Renal cortex interstitium (tissue), 15 donors: ENCODE data around the gene MTPN. TPM values are rescaled to one million over a fixed set of nuclear protein-coding genes. Genes with fewer than 3 reads are reported as not detected.

Source experiments
- DNase-seq, 11 donors: peaks; one replicate each; pipeline ENCODE4 v3.0.0-alpha.2; 2013; ENCODE audit warnings: low read depth in 9 of 11, low spot score in 4 of 11; ENCODE audit errors: extremely low read depth in 1 of 11
- long read RNA-seq, 16 experiments: transcript quantifications; one replicate each; lab custom pipeline, GENCODE V29; 2026
- polyA plus RNA-seq, 3 donors: library from polyadenylated mRNA; unstranded; fragments of 120-200 nt; gene quantifications; one replicate each; pipeline ENCODE4 v1.2.1, GENCODE V29; 2013; ENCODE audit not compliant: insufficient read length in 3 of 3

Gene MTPN, protein sequence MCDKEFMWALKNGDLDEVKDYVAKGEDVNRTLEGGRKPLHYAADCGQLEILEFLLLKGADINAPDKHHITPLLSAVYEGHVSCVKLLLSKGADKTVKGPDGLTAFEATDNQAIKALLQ
- polyA plus RNA-seq = 100 to 1,000 TPM; 147 to 165 (median 152) TPM
- long read RNA-seq, donor 1, transcript MTPN-201 (4 exons, 3,738 nt) = major isoform, 33 of 38 reads
- long read RNA-seq, donor 1, partial matches to known transcripts = 0 of 38 reads
- long read RNA-seq, donor 1, other reads (novel, unspliced or antisense) = 5 of 38 reads
- long read RNA-seq, donor 2, transcript MTPN-201 (4 exons, 3,738 nt) = major isoform, 21 of 21 reads
- long read RNA-seq, donor 2, partial matches to known transcripts = 0 of 21 reads
- long read RNA-seq, donor 2, other reads (novel, unspliced or antisense) = 0 of 21 reads
- long read RNA-seq, donor 3, transcript MTPN-201 (4 exons, 3,738 nt) = major isoform, 67 of 87 reads
- long read RNA-seq, donor 3, partial matches to known transcripts = 20 of 87 reads
- long read RNA-seq, donor 3, other reads (novel, unspliced or antisense) = 0 of 87 reads
- long read RNA-seq, donor 4, transcript MTPN-201 (4 exons, 3,738 nt) = major isoform, 30 of 30 reads
- long read RNA-seq, donor 4, partial matches to known transcripts = 0 of 30 reads
- long read RNA-seq, donor 4, other reads (novel, unspliced or antisense) = 0 of 30 reads
- long read RNA-seq, donor 5 = 0 reads
- long read RNA-seq, donor 6, transcript MTPN-201 (4 exons, 3,738 nt) = major isoform, 48 of 72 reads
- long read RNA-seq, donor 6, partial matches to known transcripts = 24 of 72 reads
- long read RNA-seq, donor 6, other reads (novel, unspliced or antisense) = 0 of 72 reads
- long read RNA-seq, donor 7, transcript MTPN-201 (4 exons, 3,738 nt) = major isoform, 40 of 40 reads
- long read RNA-seq, donor 7, partial matches to known transcripts = 0 of 40 reads
- long read RNA-seq, donor 7, other reads (novel, unspliced or antisense) = 0 of 40 reads
- long read RNA-seq, donor 8 = 0 reads
- long read RNA-seq, donor 9, transcript MTPN-201 (4 exons, 3,738 nt) = major isoform, 41 of 59 reads
- long read RNA-seq, donor 9, partial matches to known transcripts = 18 of 59 reads
- long read RNA-seq, donor 9, other reads (novel, unspliced or antisense) = 0 of 59 reads
- long read RNA-seq, donor 10, transcript MTPN-201 (4 exons, 3,738 nt) = major isoform, 45 of 45 reads
- long read RNA-seq, donor 10, partial matches to known transcripts = 0 of 45 reads
- long read RNA-seq, donor 10, other reads (novel, unspliced or antisense) = 0 of 45 reads
- long read RNA-seq, donor 11, transcript MTPN-201 (4 exons, 3,738 nt) = major isoform, 43 of 43 reads
- long read RNA-seq, donor 11, partial matches to known transcripts = 0 of 43 reads
- long read RNA-seq, donor 11, other reads (novel, unspliced or antisense) = 0 of 43 reads
- long read RNA-seq, donor 12, transcript MTPN-201 (4 exons, 3,738 nt) = major isoform, 19 of 26 reads
- long read RNA-seq, donor 12, partial matches to known transcripts = 7 of 26 reads
- long read RNA-seq, donor 12, other reads (novel, unspliced or antisense) = 0 of 26 reads
- long read RNA-seq, donor 13 = 0 reads
- long read RNA-seq, donor 14, transcript MTPN-201 (4 exons, 3,738 nt) = major isoform, 38 of 38 reads
- long read RNA-seq, donor 14, partial matches to known transcripts = 0 of 38 reads
- long read RNA-seq, donor 14, other reads (novel, unspliced or antisense) = 0 of 38 reads
- long read RNA-seq, donor 15, transcript MTPN-201 (4 exons, 3,738 nt) = major isoform, 20 of 28 reads
- long read RNA-seq, donor 15, partial matches to known transcripts = 8 of 28 reads
- long read RNA-seq, donor 15, other reads (novel, unspliced or antisense) = 0 of 28 reads
- long read RNA-seq, donor 16, transcript MTPN-201 (4 exons, 3,738 nt) = major isoform, 126 of 126 reads
- long read RNA-seq, donor 16, partial matches to known transcripts = 0 of 126 reads
- long read RNA-seq, donor 16, other reads (novel, unspliced or antisense) = 0 of 126 reads

DNA sequence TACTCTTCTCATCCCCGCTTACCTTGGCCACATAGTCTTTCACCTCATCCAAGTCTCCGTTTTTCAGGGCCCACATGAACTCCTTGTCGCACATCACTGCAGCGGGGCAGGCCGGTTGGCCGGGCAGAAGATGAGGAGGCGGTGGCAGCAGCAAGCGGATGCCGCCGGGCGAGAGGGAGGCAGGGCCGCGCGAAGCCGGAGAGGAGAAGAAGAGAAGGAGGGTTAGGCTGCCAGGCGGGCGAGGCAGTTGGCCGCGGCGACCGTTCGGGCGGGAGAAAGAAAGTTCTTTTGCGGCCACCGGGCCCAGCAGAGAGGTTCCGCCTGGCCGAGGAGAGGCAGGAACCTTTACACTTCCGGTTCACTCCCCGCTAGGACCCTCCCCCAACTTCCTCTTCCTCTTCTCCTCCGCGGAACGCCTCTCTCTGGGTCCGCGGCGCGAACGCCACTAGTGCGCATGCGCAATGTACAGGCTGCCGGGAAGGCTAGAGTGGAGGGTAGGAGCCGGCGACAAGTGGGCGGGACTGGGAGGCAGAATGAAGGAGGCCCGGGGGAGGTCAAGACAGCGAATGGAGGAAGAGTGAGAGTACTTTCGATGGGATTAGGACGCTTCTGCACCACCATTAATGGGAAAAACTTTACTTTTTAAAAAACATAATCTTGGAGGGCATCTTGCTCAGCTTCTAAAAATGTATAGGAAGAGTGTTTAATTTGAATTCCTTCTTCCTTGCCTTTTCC lies at the start of gene MTPN:
Gene MTPN, minus strand, starts transcription at position 353 of the 735 bp plus-strand sequence. Its CDS starts 259 bp downstream, at position 94.
- DNase-seq = peak; percentile 89 to 99 (median 95)

DNA sequence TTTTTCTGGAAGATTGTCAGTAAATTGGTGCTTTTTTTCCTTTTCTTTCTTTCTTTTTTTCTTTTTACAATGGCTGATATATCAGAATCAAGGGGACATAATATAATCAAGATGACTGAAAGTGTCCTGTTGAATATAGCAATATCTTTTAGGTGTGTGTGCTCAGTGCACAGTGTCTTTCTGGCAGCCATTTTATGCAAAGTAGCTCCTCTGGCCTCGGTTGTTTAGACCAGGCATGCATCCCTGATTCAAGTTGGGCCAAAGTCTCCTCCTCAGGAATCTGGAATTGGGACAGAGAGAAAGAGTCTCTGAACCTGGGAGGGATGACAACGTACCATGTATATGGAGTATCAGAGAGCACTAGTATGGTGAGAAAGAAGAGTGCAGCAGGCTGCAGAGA lies 49.0 kb upstream of the MTPN start:
- DNase-seq = no peak

DNA sequence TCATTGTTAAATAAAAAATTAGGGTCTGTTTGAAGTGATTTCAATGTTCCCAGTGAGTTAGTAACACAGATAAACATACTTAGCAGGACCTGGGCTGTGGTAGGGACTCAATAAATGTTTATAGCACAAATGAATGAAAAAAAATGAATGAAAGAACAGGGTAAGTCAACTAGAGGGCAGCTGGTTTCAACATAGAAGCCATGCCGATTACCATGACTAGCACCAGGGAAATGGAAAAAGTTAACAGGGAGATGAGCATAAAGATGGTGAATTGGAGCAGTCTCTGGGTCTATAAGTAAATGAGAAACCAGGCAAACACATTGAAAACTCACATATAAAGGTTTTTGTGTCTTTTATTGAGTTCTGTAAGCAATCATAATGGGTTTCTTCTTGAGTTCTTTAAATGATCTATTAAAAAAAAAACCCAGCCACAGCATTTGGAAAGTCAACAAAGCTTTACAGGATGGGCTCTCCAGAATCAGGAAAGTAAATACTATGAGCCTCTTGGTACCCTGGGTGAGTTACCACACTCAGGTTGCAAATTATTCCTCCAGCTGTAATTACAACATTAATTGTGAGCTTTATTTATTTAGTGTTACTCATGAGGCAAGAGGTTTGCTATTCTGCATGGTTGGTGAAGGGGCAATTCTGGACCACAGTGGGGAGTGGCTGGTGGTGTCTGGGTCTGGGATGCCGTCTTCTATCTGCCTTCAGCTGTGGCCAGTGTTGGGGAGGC lies 46.1 kb upstream of the MTPN start:
- no peak for DNase-seq

DNA sequence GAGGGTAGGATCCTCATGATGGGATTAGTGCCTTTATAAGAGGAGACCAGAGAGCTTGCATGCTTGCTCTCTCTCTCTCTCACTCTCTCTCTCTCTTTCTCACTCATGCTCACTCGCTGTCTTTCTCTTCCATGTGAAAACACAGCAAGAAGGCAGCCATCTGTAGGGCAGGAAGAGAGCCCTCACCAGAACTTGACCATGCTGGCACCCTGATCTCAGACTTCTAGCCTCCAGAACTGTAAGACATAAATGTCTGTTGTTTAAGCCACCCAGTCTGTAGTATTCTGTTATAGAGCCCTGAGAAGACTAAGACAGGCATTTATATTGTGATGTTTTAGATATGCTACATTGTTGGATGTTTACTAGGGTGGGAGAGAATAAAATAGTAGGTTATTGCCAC lies 43.4 kb upstream of the MTPN start:
- no peak for DNase-seq

DNA sequence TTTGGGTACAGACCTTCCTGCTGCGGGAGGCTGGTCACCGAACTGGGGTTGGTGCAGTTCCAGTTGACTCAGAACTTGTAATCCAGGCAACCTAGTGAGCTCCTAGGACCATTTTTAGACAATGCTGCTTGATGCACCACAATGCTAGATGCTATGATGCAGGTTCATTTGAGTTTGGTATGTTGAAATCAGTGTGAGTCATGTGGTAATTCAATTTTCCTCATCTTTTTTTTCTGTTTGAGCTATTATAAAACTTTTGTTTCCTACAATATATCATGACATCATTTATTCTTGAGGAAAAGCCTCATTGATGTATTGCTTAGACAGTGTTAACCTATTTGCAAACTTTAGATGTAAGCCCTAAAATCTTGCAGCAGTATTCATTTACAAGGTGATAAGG lies 40.9 kb upstream of the MTPN start:
- DNase-seq = no peak

DNA sequence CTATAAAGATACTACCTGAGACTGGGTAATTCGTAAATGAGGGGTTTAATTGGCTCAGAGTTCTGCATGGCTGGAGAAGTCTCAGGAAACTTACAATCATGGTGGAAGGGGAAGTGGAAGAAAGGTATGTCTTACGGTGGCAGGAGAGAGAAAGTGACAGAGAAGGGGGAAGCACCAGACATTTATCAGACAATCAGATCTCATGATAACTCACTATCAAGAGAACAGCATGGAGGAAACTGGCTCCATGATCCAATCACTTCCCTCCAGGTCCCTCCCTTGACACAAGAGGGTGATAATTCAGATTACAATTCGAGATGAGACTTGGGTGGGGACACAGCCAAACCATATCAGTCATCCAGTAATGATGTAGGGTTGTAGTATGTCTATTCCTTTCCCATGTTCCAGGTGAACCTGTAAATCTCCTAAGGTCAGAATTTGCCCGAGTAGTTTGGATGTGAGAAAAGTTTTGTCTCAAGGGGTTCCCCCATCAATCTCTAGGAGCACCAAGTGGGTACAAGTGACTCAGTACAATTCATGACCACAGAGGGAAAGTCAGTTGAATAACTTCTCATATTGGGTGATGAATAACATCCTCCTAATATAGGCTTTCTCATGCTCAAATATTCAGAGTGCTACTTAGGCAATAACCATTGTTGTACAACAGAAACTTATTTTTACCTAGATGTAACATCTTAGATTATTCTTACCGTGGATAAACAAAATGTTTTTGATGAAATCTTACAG lies 39.7 kb upstream of the MTPN start:
- no peak for DNase-seq

DNA sequence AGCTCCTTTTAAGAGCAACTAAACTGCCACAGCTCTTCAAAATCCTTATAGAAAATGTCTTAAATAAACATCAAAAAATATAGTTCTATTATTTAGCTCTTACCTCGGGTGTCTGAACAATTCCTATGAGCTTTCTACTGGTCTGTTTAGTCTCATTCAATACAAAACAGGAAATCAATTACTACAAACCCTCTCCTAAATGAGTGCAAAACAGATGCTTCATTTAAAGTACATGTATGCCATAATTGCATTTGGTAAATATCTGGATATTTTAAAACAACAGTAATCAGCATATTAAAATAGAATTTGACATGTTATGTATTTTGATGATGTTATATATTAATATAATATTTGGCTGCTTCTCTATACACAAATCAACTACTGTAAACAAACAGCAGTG lies 38.5 kb upstream of the MTPN start:
- no peak for DNase-seq

DNA sequence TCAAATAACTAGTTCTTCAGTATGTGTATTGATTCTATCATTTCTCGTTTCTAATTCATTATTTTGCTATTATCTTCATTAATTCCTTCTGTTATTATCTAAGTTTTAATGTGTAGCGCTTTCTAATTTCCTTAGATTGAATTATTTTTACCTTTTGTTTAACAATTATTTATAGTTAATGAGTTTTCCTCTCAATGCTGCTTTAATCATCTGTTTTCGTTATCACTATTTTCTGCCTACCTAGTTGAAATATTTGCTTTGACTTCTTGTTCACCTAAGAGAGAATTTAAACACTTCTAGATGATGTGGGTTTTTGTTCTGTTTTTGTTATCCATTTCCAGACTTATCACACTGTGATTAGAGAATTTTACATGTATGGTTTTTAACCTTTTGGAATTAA lies 37.5 kb upstream of the MTPN start:
- DNase-seq = no peak

DNA sequence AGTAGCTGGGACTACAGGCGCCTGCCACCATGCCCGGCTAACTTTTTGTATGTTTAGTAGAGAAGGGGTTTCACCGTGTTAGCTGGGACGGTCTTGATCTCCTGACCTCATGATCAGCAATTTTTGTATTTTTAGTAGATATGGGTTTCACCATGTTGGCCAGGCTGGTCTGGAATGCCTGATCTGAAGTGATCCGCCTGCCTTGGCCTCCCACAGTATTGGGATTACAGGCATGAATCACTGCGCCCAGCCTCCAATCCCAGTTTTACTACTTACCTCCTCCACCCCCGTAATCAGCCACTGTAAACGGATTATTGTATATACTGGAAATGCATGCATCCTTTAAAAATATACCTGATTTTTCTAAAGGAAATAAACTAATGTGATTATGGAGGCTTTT lies 35.1 kb upstream of the MTPN start:
- no peak for DNase-seq

DNA sequence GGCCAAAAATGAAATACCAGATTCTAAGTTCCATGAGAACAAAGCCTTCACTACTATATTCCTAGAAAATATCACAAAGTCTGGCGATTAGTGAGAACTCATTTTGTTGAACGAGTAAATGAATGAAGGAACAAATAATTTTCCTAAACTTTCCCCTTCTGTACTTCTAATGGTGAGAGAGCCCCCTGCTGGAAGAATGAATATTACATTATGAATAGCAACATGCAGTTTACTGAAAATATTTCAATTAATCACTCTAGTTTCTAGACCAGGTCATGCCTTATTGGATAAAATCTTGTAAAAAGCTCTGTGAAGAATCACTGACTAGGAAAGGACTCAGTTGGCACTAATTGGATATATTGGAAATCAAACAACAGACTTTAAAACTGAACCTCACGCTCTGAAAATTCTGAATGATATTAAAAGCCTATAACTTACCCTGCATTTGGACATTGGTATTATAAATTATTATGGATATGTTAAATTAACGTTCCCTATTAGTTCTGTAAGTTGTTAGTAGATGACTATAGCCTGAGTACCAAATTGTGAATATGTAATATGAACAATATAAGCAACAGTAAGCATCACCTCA lies 32.4 kb upstream of the MTPN start:
- DNase-seq = peak in 5 of 11 donors; percentile 12 to 49 (median 25)

DNA sequence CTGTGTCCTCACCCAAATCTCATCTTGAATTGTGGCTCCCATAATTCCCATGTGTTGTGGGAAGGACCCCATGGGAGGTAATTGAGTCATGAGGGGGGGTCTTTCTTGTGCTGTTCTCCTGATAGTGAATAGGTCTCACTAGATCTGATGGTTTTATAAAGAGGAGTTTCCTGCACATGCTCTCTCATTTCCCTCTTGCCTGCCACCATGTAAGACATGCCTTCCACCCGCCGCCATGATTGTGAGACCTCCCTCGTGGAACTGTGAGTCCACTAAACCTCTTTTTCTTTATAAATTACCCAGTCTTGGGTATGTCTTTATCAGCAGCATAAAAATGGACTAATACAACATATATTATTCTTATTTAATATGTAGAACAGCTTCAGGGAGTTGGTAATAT lies 29.0 kb upstream of the MTPN start:
- no peak for DNase-seq

DNA sequence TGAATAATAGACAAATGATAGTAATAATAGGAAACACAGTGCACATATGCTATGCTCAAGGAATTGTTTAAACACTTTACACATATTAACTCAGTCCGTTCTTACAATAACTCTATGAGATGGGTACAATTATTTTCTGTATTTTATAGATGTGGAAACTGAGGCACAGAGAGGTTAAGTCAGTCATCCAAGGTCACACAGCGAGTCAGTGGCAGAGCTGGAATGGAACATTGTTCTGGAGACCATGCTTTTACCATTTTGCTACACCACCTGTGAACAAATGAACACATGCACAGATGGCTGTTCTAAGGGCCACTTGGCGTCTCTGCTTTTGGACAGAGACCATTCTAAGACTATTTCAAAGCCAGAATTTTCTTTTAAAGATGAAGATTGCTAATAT lies 26.9 kb upstream of the MTPN start:
- DNase-seq = no peak

DNA sequence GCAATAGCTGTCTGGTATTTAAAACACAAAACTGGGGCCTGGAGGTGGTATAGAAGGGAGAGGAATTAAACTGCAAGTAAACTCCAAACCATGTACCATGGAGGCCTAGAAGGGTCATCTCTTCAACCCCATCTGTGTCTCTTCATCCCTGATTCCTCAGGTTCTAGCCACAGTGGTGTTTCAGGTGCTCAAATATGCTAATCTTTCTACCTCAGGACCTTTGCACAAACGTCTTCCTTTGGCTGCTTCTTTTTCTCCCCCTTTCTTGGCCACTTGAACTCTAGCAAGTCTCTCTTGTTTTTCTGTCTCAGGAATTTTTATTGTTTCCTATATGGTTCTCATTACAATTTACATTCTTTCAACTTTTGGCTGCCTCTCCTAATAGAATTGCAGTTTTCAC lies 25.6 kb upstream of the MTPN start:
- DNase-seq = no peak

DNA sequence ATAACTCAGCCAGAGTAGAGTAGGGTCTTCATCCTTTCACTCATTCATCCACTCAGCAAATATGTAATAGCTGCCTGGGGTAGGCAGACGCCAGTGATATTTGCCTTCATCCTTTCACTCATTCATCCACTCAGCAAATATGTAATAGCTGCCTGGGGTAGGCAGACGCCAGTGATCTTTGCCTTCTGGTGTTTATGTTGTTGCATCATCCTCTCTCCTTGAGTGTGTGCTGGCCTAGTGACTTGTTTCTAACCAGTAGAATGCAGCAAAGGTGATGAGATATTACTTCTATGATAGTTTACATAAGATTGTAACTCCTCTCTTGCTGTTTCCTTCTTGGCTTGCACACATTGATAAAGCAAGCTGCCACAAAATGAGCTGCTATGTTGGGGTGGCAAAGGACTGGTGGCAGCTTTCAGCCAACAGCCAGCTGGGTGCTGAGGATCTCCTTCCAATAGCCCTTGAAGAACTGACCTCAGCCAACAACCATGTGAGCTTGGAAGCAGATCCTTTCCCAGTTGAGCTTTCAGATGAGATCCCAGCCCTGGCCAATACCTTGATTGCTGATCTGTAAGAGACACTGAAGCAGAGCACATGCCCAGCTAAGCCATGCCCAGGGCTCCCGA lies 23.2 kb upstream of the MTPN start:
- no peak for DNase-seq

DNA sequence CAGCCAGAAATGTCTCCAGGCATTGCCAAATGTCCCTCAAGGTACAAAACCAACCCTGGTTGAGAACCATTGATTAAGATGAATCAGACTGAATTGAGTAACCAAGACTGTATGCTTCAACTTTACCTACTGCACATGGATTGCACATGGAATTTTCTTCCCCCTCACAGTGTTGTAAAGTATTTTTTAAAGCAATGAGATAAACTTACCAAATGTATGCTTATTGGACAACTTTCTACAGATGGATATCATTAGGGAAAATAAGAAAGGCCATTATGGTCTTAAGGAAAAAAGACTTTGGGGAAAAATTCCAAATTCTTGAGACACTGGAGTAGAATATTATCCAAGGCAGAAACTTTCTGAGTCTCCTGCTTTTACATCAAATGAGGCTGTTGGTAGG lies 20.9 kb upstream of the MTPN start:
- no peak for DNase-seq
